Stimulated activated CD4-positive, alpha-beta T cell treated with anti-CD3 and anti-CD28 coated beads, Interleukin-12 subunit alpha, Interleukin-12 subunit beta, amount 100 ng/mL, for 48 hours (primary cell): Measurements from ENCODE around the gene HCFC1.

Experiments used
- DNase-seq, 3 donors: peaks; one replicate each; pipeline ENCODE4 v3.0.0-alpha.2; 2020; ENCODE audit warnings: low read depth in 2 of 3, low spot score in 1 of 3

Gene HCFC1

DNA sequence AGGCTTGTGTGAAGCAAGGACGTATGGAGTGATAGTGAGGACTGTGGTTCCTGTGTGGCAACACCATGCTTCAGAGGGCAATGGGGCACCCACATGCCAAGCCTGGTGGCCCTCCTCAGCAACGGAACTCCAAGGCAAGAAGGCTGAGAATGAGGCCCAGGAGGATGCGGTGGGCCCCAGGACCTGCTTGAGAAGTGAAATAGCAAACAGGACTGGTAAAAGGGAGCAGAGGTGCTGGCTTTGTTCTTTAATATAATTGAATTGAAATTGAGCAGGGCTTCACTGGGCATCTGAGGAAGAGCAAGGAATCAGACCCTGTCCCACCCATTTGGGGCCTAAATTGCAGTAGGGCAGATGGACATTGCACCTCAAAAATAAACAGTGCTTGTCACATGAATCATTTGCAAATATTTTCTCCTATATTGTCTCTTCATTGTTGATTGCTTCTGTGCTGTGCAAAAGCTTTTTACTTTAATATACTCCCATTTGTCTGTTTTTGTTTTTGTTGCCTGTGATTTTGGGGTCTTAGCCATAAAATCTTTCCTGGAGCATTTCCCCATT is 3.2 kb upstream of the HCFC1 start:
- no peak for DNase-seq

- DNase-seq = no peak
These were observed 2.5 kb upstream of the HCFC1 start for GRCh38 chrX:153974003-153974725.

GRCh38 chrX:153973127-153974002 is 1.7 kb upstream of the HCFC1 start:
- no peak for DNase-seq

GRCh38 chrX:153972368-153973126 is 929 bp upstream of the HCFC1 start, which contains the start of gene TMEM187:
TMEM187 (plus strand) TSS chrX:153972754; CDS start chrX:153982063, 9,309 bp downstream.
- DNase-seq = peak; percentile 80 to 87 (median 83)

DNA sequence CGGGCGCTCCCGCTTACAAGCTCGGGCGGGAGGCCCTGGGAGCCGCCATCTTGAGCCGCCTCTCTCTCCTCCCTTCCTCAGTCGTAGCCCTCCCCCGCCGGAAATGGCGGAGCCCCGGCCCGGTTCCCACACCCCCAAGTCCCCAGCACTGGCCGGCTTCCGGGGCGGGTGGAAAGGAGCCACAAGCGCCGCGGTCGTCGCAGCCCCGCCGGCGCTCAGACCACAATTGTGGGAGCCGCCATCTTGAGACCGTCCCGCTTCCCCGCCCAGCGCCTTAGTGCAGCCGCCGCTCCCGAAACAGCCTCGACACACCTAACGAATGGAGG is 531 bp downstream of the HCFC1 start:
- peak; percentile 79 to 83 (median 81) for DNase-seq

DNA sequence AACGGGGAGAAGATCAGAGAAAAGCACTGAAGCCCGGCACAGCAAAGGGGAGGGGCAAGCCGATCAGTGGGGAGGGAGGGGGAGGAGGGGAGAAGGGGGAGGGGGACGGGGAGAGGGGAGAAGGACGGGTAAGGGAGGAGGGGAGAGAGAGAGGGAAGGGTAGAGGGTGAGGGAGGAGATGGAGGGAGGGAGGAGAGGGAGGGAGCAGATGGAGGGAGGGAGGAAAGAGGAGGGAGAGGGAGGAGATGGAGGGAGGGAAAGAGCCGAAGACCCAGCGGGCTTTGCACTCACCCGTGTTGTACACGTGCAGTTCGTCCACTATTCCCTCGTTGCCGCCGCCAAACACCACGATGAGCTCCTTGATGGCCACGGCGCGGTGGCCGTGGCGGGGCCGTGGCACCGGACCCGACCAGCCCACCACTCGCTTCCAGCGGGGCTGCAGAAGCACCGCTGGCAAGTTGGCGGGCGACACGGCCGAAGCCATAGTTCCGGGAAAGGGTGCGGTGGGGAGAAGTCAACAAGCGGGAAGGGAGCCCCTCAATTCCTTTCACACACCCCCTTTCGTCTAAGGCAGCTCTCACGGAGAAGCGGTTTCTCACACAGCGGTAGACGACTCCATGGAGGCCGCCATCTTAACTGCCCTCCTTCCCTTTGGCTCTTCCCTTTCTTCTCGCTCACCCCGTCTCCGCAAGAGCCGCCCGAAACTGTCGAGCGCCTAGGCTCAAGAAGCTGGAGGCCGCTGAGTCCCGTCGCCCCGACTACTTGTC is 1.1 kb downstream of the HCFC1 start:
- DNase-seq = no peak

DNA sequence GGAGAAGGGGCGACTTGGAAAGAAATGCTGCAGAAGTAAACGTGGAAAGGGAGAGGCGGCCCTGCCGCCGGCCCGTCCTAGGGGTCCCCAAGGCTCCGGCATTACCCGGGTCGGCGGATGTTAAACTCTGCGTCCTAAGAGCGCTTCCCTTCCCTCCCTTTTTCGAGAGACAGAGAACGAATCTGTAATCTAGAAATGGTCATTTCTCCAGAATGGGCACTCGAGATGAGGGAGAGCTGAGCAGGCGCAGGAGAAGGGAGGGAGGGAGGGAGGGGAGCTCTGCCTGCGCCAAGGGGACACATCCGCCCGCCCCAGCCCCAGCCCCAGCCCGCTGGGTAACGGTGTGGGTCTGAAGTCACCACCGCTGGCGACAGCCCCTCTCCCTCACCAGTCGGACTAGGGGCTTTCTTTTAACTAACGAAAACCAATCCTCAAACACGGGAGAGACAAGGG is 1.7 kb downstream of the HCFC1 start:
- DNase-seq = no peak

DNA sequence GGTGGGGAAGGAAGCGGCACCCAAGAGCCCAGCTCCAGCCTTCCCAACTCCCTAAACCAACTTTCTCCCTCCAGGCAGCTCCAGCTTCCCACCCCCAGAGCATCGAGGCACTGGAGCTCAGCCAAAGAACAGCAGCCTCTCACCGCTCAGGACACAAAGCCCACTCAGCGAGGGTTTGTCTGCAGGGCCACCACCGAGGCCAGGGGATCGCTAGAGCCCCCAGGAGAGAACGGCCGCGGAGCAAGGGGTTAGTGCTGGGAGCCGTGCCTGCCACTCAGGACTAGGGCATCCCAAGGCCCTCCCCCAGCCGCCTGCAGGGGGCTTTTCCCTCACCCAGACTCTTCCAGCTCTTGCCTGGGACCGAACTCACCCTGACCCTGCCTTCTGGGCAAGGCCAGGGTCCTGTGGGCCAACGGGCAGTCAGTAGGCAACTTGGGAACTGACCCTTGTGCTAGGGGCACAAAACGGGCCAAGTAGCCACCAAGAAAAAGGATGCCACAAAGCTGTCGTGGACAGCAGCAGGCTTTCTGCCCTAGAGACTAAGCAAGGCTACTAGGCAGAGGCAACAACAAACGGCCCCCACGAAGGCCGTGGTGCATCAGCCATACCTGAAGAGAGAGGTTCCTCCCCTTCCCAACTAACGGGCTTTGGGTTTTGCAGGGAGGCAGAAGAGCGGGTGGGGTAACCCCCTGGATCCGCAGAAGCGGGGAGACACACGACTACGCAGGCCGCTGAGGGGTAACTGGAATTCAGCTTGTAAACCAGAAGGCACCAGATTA is 2.3 kb downstream of the HCFC1 start:
- no peak for DNase-seq

DNA sequence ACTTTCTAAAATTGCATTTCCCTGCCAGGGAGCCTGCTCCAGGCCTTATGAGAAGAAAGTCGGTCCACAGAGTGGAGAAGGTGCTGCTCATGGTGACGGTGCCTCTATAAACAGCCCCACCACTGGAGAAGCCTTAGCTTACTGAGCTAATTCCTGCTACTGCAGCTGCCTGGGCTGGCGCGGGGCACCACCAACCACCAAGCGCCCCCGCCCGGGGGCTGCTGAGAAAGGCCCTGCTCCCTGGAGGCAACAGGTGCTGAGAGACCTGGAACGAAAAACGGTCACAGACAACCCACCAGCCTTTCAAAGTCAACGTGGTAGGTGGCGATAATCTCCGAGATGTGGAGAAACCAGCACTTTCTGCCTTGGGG is 2.9 kb downstream of the HCFC1 start:
- no peak for DNase-seq

DNA sequence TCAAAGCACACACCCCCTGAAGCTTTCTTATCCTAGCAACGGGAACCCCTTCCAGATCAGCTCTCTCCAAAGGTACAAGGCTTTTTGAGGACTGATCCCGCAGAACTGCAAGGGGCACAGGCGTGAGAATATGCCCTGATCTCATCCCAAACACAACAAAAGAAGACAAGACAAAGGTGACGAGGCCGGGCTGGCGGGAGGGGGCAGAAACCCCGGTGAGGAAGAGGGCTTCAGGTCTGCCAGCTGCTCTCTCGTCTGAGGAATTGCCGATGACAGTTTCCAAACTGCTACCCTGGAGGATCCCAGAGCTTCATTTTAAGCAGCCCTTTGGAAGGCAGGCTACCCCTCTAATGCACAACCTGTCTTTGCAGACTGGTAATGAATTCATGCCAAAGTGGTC is 3.4 kb downstream of the HCFC1 start:
- no peak for DNase-seq

- no peak for DNase-seq
These were observed 3.9 kb downstream of the HCFC1 start for GRCh38 chrX:153967536-153968224.

- no peak for DNase-seq
These were observed 4.6 kb downstream of the HCFC1 start for GRCh38 chrX:153966841-153967535.

GRCh38 chrX:153966283-153966688 is 5.3 kb downstream of the HCFC1 start:
- DNase-seq = no peak

GRCh38 chrX:153965406-153965805 is 6.2 kb downstream of the HCFC1 start:
- DNase-seq = no peak

- DNase-seq = no peak
These were observed 7.5 kb downstream of the HCFC1 start for GRCh38 chrX:153964105-153964504.

GRCh38 chrX:153963546-153963945 is 8.1 kb downstream of the HCFC1 start:
- no peak for DNase-seq

- DNase-seq = no peak
These were observed 10.3 kb downstream of the HCFC1 start for GRCh38 chrX:153961292-153961691.

DNA sequence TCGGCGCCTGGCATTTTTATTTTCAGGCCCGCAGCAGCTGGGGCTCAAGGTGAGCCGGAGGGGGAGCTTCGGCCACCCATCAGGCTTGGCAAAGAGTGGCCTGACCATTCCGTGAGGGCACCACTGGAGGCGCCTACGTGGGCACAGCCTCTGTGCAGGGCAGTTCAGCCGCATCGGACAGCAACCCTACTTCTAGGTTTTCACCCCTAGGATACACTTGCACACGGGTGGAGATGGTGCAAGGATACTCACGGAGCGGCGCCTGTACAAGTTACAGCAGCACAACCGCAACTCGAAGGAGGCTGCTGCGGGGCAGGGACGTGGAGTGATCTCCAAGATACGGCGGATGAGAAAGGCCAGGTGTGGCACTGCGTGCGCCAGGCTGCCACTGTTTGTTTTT is 10.8 kb downstream of the HCFC1 start:
- no peak for DNase-seq

- no peak for DNase-seq
These were observed 11.5 kb downstream of the HCFC1 start for GRCh38 chrX:153960077-153960476.
